HG02943 (cell line): ENCODE results near the gene NAT14.
"Not testable (repeated sequence)": the region's sequence is repeated elsewhere in the genome, so short reads cannot be mapped to it uniquely, and the experiment has no call there.

Source experiments
- ATAC-seq: cut with Tn5 transposase; IDR thresholded peaks from one replicate; pipeline ENCODE4 v1.9.1; 2021; ENCODE audit warnings: mild to moderate bottlenecking, low read depth, moderate library complexity; ENCODE audit not compliant: unreplicated experiment

The NAT14 gene, protein sequence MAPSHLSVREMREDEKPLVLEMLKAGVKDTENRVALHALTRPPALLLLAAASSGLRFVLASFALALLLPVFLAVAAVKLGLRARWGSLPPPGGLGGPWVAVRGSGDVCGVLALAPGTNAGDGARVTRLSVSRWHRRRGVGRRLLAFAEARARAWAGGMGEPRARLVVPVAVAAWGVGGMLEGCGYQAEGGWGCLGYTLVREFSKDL

GRCh38 chr19:55484593-55485438, at the start of gene NAT14:
Gene NAT14, plus strand, starts transcription at chr19:55485188. Its CDS starts 521 bp downstream, at chr19:55485709.
- ATAC-seq = no peak

GRCh38 chr19:55436847-55437246, 48.1 kb upstream of the NAT14 start:
- no peak for ATAC-seq

- no peak for ATAC-seq
Observed at GRCh38 chr19:55437410-55437809, 47.6 kb upstream of the NAT14 start.

- no peak for ATAC-seq
Observed at GRCh38 chr19:55439052-55439451, 45.9 kb upstream of the NAT14 start.

DNA sequence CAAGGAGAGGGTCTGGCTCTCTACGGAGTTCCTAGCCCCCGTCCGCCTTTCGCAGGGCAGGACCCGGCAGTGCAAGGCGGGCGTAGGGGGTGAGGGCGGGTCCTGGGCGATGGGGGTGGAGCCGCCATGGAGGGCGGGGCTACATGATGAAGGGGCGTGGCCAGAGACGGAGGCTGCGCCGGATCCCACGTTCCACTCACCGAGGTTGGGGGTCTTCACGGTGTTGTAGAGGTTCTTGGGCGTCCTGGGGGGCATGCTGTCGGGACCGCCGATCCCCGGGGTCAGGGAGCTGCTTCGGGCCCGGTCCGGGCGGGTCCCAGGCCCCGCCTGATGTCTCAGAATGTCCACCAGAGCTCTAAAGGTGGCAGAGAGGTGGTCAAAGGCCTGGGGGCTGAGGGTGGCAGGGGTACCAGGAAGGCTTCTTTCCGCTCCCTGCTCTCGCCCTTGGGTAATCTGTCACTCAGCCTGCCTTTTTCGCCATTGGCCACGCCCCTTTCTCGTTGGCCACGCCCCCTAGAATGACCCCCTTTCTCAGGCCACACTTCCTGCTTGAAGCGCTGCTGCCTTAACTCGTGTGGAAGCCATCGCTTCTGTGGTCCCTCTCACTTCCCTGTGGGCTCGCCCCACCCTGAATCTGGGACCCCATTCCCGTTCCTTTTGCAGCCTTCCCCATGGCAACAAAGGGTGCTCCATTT, 44.4 kb upstream of the NAT14 start:
- no peak for ATAC-seq

- ATAC-seq = no peak
Observed at GRCh38 chr19:55441319-55441691, 43.7 kb upstream of the NAT14 start.

DNA sequence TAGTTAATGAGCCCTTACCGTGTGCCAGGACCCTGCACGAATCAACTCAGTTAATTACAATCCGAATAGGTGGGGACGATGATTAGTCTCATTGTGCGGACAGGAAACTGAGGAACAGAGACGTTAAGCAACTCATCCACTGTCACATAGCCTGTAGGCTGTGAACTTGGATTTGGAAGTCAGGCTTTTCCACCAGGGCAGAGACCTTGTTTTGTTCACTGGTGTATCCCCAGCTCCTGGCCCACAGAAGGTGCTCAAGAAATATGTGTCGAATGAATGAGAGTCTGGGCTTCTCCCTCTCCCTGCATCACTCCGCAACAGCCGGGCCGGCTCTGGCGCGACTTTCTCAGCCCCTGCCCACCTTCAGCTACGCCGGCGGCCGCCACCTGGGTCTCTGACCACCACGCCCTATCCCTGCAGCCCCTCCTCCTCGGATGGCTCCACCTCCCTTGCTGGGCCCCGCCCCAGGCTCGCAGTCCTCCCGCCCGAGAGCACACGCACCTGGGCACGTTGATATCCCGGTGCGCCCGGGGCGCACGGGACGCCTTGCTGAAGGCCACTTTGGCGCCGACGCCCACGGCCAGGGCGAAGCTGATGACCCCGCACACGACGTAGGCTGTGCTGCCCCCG, 43.2 kb upstream of the NAT14 start:
- no peak for ATAC-seq

- no peak for ATAC-seq
Observed at GRCh38 chr19:55442372-55442961, 42.5 kb upstream of the NAT14 start.

DNA sequence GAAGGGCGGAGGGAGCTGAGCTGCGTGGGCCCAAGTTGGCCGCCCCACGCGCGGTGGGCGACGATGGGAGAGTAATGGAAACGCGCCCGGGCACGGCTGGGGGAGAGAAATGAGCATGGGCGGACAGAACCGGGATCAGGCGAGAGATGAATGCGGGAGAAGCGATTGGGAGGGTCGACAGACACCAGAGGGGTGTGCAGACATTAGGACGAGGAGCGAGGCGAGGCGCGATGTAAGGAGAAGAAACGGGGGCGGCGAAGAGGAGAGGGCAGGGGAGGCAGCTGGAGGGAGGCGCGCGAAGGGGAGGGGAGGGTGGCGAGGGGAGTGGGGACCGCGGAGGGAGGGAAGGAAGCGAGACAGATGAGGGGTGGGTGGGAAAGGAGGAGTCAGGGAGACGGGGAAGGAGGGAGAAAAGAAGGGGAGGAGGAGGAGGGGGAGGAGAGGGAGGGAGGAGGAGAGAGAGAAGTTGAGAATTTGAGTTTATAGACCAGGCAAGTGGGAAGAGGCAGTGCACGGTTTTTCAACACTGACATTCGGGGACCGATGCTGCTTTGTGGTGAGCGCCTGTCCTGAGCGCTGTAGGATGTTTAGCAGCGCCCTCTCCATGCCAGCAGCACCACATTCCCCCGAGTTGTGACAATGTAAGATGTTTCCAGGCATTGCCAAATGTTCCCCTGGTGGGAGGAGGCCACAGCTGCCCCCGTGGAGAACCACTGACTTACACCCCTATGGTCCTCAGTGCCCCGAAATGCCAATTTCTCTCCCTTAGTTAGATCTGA, 41.8 kb upstream of the NAT14 start, which contains the start of gene SHISA7:
TSS of gene SHISA7 (minus strand) at position 256 of the 779 bp plus-strand sequence. CDS start 437 bp downstream, outside the sequence.
- no peak for ATAC-seq

DNA sequence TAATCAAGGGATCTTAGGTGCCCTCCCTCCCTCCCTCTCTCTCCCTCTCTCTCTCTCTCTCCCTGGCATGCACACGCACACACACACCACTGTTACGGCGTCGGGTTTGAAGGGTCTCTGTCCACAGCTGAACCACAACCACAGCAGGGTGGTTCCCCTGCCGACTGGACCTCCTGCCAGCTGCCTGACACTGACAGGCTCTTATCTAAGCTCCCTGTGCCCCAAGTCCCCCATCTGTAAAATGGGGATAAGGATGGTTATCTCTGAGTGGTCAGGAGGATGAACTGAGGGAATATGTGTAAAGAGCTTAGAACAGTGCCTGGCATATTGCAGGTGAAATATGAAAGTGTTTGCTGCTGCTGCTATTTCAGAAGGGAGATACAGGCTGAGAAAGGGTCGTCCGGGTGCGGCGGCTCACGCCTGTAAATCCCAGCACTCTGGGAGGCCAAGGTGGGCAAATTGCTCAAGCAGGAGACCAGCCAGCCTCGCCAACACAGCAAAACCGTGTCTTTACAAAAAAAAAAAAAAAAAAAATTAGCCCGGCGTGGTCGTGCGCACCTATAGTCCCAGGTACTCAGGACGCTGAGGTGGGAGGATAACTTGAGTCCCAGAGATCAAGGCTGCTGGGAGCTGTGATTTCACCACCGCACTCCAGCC, 41.0 kb upstream of the NAT14 start:
- ATAC-seq = no peak

DNA sequence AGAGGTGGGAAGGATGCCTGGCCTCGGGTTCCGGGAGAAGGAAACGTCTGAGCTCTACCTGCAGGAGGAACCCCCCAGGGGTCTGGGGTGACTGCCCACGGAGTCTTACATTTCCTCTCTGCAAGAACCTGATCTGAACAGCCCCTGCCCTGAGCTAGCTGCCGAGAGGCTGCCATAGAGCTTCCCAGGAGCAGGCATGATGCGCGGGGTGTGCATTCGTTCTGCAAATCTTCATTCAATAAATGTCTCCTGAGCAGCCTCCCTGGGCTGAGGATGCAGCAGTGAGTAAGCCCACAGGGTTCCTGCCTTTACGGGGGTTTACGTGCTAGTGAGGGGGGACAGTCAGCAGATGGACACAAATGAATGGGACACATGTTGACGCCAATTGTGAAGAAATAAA, 40.3 kb upstream of the NAT14 start:
- ATAC-seq = no peak

DNA sequence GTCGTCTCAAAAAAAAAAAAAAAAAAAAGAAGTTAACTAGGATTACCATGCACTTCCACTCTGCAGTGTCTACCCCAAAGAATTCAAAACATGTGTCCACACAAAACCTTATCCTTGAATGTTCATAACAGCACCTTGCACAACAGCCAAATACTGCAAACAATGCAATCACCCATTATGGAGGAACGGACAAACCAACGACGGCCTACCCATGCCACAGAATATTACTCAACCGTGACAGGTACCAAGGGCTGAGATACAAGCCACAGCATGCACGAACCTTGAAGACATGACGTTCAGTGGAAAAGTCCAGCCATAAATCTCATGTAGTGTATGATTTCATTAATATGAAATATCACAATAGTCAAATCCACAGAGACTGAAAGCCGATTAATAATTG, 38.9 kb upstream of the NAT14 start:
- no peak for ATAC-seq

- ATAC-seq = no peak
Observed at GRCh38 chr19:55447421-55448174, 37.4 kb upstream of the NAT14 start.

DNA sequence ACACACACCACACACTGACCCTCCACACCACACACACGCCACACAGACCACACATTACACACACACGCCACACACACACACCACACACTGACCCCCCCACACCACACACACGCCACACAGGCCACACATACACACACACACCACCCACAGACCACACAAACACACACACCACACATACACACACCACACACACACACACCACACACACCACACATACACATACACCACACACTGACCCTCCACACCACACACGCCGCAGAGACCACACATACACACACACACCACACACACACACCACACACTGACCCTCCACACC, 36.9 kb upstream of the NAT14 start:
- ATAC-seq = not testable (repeated sequence)

DNA sequence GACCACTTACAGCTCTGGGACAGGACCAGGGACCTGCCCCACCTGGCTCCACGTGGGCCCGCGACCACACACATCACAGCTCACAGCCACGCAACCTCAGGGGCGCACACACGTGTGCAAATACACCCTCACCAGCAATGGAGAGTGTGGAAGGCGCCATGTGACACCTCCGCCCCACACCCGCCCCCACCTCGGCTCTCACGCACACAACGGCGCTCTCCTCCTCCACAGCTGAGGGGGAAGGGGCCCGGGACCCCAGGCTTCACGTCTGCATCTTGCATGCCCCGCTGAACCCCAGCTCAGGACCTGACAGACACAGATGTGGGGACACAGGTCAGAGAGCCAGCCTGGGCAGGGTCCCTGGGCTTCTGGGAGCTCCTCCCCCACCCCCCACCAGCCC, 35.5 kb upstream of the NAT14 start:
- ATAC-seq = no peak

DNA sequence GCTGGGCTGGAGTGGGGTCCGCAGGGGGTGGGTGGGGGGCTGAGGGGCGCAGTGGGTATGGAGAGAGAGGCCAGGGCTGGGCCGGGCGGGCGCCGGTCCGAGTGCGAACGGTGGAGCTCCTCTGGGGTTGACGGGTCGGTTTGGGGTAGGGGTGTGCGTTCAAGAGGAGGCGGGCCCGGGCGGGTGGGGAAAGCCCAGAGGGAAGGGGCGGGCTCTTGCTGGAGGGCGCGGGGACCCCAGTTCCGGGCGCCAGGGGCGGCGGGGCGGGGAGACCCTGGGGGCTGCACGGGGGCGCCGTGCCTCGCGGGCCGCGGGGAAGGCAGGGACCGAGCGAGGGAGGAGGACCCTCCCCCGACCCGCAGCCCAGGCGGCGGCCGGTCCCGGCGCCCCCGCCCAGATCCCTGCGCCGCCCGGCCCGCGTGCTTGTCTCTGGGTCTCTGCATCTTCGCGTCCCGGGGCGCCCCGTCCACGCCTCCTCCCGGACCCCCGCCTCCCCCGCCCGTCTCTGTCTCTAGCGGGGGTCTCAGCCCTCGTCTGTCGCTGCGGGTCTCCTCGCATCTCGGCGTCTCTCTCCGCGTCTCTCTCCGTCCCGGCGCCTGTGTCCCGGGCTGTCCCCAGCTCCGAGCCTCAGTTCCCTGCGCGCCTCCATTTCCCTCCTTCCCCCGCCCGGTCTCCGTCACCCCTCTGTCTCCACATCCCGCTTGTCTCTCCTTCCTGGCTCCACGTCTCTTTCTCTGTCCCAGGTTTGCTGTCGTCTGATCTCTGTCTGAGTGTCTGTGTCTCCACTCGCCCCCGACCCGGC, 33.6 kb upstream of the NAT14 start:
- ATAC-seq = no peak

DNA sequence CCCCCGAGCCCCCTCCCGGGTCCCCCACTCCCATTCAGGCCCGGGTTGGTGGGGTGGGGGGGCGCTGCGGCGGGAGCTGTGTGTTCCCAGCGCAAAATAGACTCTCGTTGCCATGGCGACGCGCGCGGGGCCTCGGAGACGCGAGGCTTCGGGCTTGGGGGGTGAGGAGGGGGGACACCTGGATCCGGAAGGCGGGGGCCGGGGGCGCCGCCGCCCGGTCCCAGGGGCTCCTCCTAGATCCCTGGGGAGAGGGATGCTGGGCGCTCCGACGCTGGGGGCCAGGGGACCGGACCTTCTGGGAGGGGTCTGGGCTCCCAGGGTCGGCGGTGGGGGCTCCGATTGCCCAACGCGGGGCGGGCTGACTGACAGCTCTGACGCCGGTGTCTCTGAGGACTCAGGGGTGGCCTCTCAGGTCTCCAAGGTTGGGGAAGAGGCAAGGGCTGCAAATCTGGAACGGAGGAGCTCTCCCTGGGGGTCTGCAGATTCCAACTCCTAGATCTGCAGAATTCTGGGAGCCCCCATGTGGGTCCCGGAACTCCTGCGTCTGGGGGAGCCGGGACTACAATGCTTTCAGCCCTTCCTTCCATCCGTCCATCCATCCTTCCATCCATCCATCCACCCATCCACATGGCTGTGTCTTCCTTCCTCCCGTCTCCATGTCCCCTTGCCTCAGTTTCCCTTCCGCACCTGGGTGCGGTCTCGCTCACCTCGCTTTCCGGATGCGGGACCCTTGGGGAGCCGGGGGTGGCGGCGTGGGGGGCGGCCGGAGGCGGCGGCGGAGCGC, 32.8 kb upstream of the NAT14 start:
- no peak for ATAC-seq
